Neuronal stem cell (in vitro differentiated cells): ENCODE data around the gene SUV39H2.
"Not testable (repeated sequence)": the region's sequence is repeated elsewhere in the genome, so short reads cannot be mapped to it uniquely, and the experiment has no call there.

Experiments
- DNase-seq: peaks from one replicate; pipeline ENCODE4 v3.0.0-alpha.2; 2013; ENCODE audit warnings: low spot score
- H2AFZ ChIP-seq: one replicate; pipeline ENCODE4 v1.6.1; 2013; ENCODE audit warnings: mild to moderate bottlenecking, low read length, inconsistent platforms
- H2AK5ac ChIP-seq: 2 replicates; pipeline ENCODE4 v1.6.1; 2013; ENCODE audit warnings: low read depth, mild to moderate bottlenecking, inconsistent platforms, low read length, moderate library complexity, mixed read lengths
- H2BK120ac ChIP-seq: 2 replicates; pipeline ENCODE4 v1.6.1; 2013; ENCODE audit warnings: low read depth, mild to moderate bottlenecking, inconsistent platforms, low read length, moderate library complexity, mixed read lengths
- H2BK12ac ChIP-seq: one replicate; pipeline ENCODE4 v1.6.1; 2013; ENCODE audit warnings: low read length, inconsistent platforms
- H2BK15ac ChIP-seq: 2 replicates; pipeline ENCODE4 v1.6.1; 2013; ENCODE audit warnings: mild to moderate bottlenecking, low read length, inconsistent platforms, mixed read lengths
- H2BK5ac ChIP-seq: one replicate; pipeline ENCODE4 v1.6.1; 2013; ENCODE audit warnings: inconsistent platforms, mild to moderate bottlenecking, low read length, moderate library complexity
- H3K14ac ChIP-seq: one replicate; pipeline ENCODE4 v1.6.1; 2013; ENCODE audit warnings: low read length, inconsistent platforms
- H3K18ac ChIP-seq: 2 replicates; pipeline ENCODE4 v1.6.1; 2013; ENCODE audit warnings: low read length, inconsistent platforms
- H3K23ac ChIP-seq: 2 replicates; pipeline ENCODE4 v1.6.1; 2013; ENCODE audit warnings: low read depth, mild to moderate bottlenecking, mixed read lengths, low read length, inconsistent platforms; ENCODE audit not compliant: poor library complexity
- H3K27ac ChIP-seq: replicated peaks from 3 replicates; pipeline ENCODE4 v1.5.1; 2013; ENCODE audit warnings: low read length, inconsistent platforms
- H3K27me3 ChIP-seq, 3 experiments: 2 replicates each; pipeline ENCODE4 v1.6.1; 2013; ENCODE audit warnings: low read length in 3 of 3, mild to moderate bottlenecking in 2 of 3, inconsistent platforms in 1 of 3, low read depth in 1 of 3, mixed read lengths in 1 of 3, moderate library complexity in 1 of 3; ENCODE audit not compliant: control insufficient read depth in 3 of 3, insufficient read depth in 3 of 3
- H3K36me3 ChIP-seq, 2 donors: replicated peaks in 1 of 2; 2 replicates each; pipeline ENCODE4 v1.6.1; 2013; ENCODE audit warnings: low read length in 2 of 2; ENCODE audit not compliant: control insufficient read depth in 2 of 2, insufficient read depth in 2 of 2
- H3K4ac ChIP-seq: 2 replicates; pipeline ENCODE4 v1.6.1; 2013; ENCODE audit warnings: inconsistent platforms, mild to moderate bottlenecking, low read length, moderate library complexity
- H3K4me1 ChIP-seq, 2 donors: 1 replicate in 1 of 2; 2 replicates in 1 of 2; pipeline ENCODE4 v1.6.1; 2013; ENCODE audit warnings: low read length in 2 of 2, low read depth in 1 of 2; ENCODE audit not compliant: control insufficient read depth in 2 of 2, insufficient read depth in 1 of 2
- H3K4me2 ChIP-seq: one replicate; pipeline ENCODE4 v1.6.1; 2013; ENCODE audit warnings: mild to moderate bottlenecking, low read length, inconsistent platforms; ENCODE audit not compliant: insufficient read depth, poor library complexity, severe bottlenecking
- H3K4me3 ChIP-seq, 2 donors: 2 replicates each; pipeline ENCODE4 v1.5.1; 2013; ENCODE audit warnings: low read length in 2 of 2, mild to moderate bottlenecking in 2 of 2, inconsistent platforms in 1 of 2, moderate library complexity in 1 of 2
- H3K79me1 ChIP-seq: one replicate; pipeline ENCODE4 v1.6.1; 2013; ENCODE audit warnings: low read depth, mild to moderate bottlenecking, inconsistent platforms, low read length, moderate library complexity
- H3K9ac ChIP-seq: one replicate; pipeline ENCODE4 v1.6.1; 2013; ENCODE audit warnings: mild to moderate bottlenecking, low read depth, low read length, inconsistent platforms; ENCODE audit not compliant: poor library complexity
- H3K9me3 ChIP-seq, 2 donors: replicated peaks in 1 of 2; 2 replicates each; pipeline versions ENCODE3 to v1.6.1; 2013; ENCODE audit warnings: low read length in 2 of 2, mild to moderate bottlenecking in 2 of 2, inconsistent platforms in 1 of 2, low read depth in 1 of 2, mixed read lengths in 1 of 2, moderate library complexity in 1 of 2; ENCODE audit not compliant: control insufficient read depth in 2 of 2, insufficient read depth in 1 of 2
- H4K8ac ChIP-seq: one replicate; pipeline ENCODE4 v1.6.1; 2013; ENCODE audit warnings: low read depth, mild to moderate bottlenecking, inconsistent platforms, low read length, moderate library complexity
- H4K91ac ChIP-seq: one replicate; pipeline ENCODE4 v1.6.1; 2013; ENCODE audit warnings: low read length, low read depth, mild to moderate bottlenecking, inconsistent platforms; ENCODE audit not compliant: poor library complexity
- WGBS, 2 donors: extraction: QIAGEN DNeasy Blood & Tissue Kit; methylation state at CpG; one replicate each; pipeline ENCODE4 v1.1.7; 2013; ENCODE audit warnings: missing lambda C conversion rate in 2 of 2, mixed read lengths in 1 of 2; ENCODE audit not compliant: insufficient read length in 2 of 2, insufficient replicate concordance in 1 of 2; ENCODE audit errors: extremely low coverage in 2 of 2; 5-methylcytosine and 5-hydroxymethylcytosine counted together

SUV39H2 gene

DNA sequence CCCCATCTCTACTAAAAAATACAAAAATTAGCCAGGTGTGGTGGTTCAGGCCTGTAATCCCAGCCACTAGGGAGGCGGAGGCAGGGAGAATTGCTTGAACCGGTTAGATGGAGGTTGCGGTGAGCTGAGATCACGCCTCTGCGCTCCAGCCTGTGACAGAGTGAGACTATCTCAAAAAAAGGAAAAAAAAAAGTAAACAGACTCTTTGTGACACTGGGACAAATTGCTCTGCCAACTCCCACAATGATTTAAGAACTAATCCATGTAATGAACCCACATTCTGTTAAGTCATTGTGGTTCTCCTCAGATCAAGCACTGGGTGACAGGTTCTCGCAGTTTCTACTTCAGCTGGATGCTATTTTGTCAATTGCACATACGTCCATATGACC, 64.3 kb downstream of the SUV39H2 start:
- not testable (repeated sequence) for H3K4me2 ChIP-seq, H3K4ac ChIP-seq, H2BK15ac ChIP-seq, H3K79me1 ChIP-seq, H3K23ac ChIP-seq, H3K9me3 ChIP-seq, H3K14ac ChIP-seq, H4K8ac ChIP-seq, H3K9ac ChIP-seq, H3K4me1 ChIP-seq, H2AK5ac ChIP-seq, H3K18ac ChIP-seq, H2BK12ac ChIP-seq, DNase-seq, H4K91ac ChIP-seq, H3K27ac ChIP-seq, H3K27me3 ChIP-seq, H2BK120ac ChIP-seq, H3K4me3 ChIP-seq, H2AFZ ChIP-seq, H2BK5ac ChIP-seq
- no CpG with 5 or more reads among the region's 7 CpGs for WGBS, 2 donors
- H3K36me3 ChIP-seq: peaks cover 4 to 77% of the 10 kb centered on the region in 2 donors

DNA sequence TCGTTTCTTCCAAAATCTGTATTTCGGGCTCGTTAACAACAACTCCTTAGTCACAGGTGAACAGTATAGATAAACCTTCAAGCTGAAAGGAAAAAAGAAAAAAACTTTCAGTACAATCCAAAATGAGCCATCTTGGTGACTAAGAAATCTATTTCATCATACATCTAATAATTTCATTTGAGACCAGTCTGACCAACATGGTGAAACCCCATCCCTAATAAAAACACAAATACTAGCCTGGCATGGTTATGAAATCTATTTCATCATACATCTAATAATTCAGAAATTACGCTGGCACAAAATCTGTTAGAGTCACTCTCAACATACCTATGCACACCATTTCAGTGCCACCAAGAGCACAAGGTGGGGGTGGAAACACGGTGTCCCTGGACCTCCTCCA, 66.4 kb downstream of the SUV39H2 start:
- no peak overlapping the region for H4K8ac ChIP-seq
- no peak overlapping the region for H3K18ac ChIP-seq
- H2BK12ac ChIP-seq: no peak overlapping the region
- no peaks in the 10 kb centered on the region for H3K79me1 ChIP-seq
- H3K9ac ChIP-seq: no peak overlapping the region
- no peak for DNase-seq
- H3K27me3 ChIP-seq: no peaks in the 10 kb centered on the region
- no peak overlapping the region for H3K4me3 ChIP-seq
- H3K4ac ChIP-seq: no peak overlapping the region
- peaks cover 4 to 76% of the 10 kb centered on the region in 2 donors for H3K36me3 ChIP-seq
- no peak overlapping the region for H2AFZ ChIP-seq
- H3K9me3 ChIP-seq: no peaks in the 10 kb centered on the region
- H3K14ac ChIP-seq: no peak overlapping the region
- no peak overlapping the region for H2BK15ac ChIP-seq
- H3K23ac ChIP-seq: no peak overlapping the region
- no peak overlapping the region for H2BK120ac ChIP-seq
- H3K4me1 ChIP-seq: no peaks in the 10 kb centered on the region
- H3K4me2 ChIP-seq: no peak overlapping the region
- no peak overlapping the region for H2BK5ac ChIP-seq
- WGBS, 2 donors: 100% methylated on average over 2 of the region's 5 CpGs; no CpG with 5 or more reads in 1 of the 2 donors
- no peak overlapping the region for H2AK5ac ChIP-seq
- H3K27ac ChIP-seq: no peak overlapping the region
- H4K91ac ChIP-seq: no peak overlapping the region

DNA sequence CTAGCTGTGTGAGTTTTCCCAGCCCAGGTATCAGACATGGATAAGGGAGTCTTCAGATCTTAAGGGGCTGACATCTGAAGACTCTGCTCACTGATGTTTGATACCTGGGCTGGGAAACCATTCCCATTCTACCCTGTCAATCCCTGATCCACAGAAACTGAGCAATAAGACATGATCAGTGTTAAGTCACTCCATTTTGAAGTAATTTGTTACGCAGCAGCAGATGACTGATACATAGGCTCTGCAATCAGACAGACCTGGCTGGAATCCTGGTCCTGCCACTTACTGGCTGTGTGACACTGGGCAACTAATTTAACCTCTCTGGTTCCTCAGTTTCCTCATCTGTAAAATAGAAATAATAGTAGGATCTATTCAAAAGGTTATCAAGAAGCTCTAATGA, 68.6 kb downstream of the SUV39H2 start:
- Histone ChIP-seq H3K27ac (no peak overlapping the region), H4K8ac (no peak overlapping the region)

DNA sequence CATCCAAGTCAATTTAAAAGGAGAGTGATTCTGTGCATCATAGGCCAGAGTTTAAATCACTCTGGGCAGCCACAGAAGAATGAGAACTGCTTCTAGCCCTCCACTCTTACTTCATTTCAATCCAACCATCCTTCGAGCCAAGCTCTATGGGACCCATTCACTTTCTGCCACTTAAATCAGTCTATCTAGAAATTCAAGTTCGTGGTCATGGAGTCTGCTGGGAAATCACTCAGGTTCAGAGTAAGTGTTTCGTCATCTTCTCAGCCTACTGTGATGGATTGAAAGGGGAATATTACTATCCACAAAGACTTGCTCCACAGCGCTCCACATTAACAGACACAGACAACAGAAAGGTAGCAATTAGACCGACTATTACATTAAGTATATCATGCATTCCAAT, 70.6 kb downstream of the SUV39H2 start:
- H3K4ac ChIP-seq: no peak overlapping the region
- H3K9ac ChIP-seq: no peak overlapping the region
- no peak overlapping the region for H4K91ac ChIP-seq
- H3K27me3 ChIP-seq: no peaks in the 10 kb centered on the region
- H2AK5ac ChIP-seq: no peak overlapping the region
- no peak overlapping the region for H3K27ac ChIP-seq
- no peak overlapping the region for H3K4me2 ChIP-seq
- H3K4me1 ChIP-seq: peaks cover 2 to 3% of the 10 kb centered on the region in 2 donors
- H3K14ac ChIP-seq: no peak overlapping the region
- H3K23ac ChIP-seq: no peak overlapping the region
- H3K79me1 ChIP-seq: no peaks in the 10 kb centered on the region
- no peaks in the 10 kb centered on the region for H3K9me3 ChIP-seq
- H3K4me3 ChIP-seq: no peak overlapping the region
- no peak overlapping the region for H3K18ac ChIP-seq
- no peak overlapping the region for H2BK15ac ChIP-seq
- H4K8ac ChIP-seq: no peak overlapping the region
- H2BK120ac ChIP-seq: no peak overlapping the region
- WGBS, 2 donors: no CpG with 5 or more reads among the region's 5 CpGs
- no peak for DNase-seq
- no peak overlapping the region for H2BK12ac ChIP-seq
- peaks cover 4 to 57% of the 10 kb centered on the region in 2 donors for H3K36me3 ChIP-seq
- H2AFZ ChIP-seq: no peak overlapping the region
- H2BK5ac ChIP-seq: no peak overlapping the region

More for the DNA sequence above, 68.6 kb downstream of the SUV39H2 start:
- no peak overlapping the region for H3K4me3 ChIP-seq
- H2BK15ac ChIP-seq: no peak overlapping the region
- no peak overlapping the region for H3K9ac ChIP-seq
- H4K91ac ChIP-seq: no peak overlapping the region
- no CpG with 5 or more reads among the region's 1 CpG for WGBS, 2 donors
- H3K23ac ChIP-seq: no peak overlapping the region
- no peaks in the 10 kb centered on the region for H3K27me3 ChIP-seq
- H3K4me2 ChIP-seq: no peak overlapping the region
- no peak overlapping the region for H2BK12ac ChIP-seq
- no peak for DNase-seq
- no peak overlapping the region for H2BK5ac ChIP-seq
- no peak overlapping the region for H3K18ac ChIP-seq
- no peak overlapping the region for H3K4ac ChIP-seq
- H3K4me1 ChIP-seq: no peaks in the 10 kb centered on the region
- H2AK5ac ChIP-seq: no peak overlapping the region
- no peak overlapping the region for H2BK120ac ChIP-seq
- peaks cover 4 to 74% of the 10 kb centered on the region in 2 donors for H3K36me3 ChIP-seq
- no peak overlapping the region for H2AFZ ChIP-seq
- H3K79me1 ChIP-seq: no peaks in the 10 kb centered on the region
- no peaks in the 10 kb centered on the region for H3K9me3 ChIP-seq
- H3K14ac ChIP-seq: no peak overlapping the region
